Lung (tissue), 12 donors: ENCODE data around the gene PALB2. TPM values are rescaled to one million over a fixed set of nuclear protein-coding genes. Genes with fewer than 3 reads are reported as not detected.

Experiments
- ATAC-seq: fragments of 200-7000 bp; cut with Tn5 transposase; one replicate; pipeline ENCODE4 v1.9.1; 2020; ENCODE audit warnings: moderate number of reproducible peaks; ENCODE audit not compliant: insufficient read depth, low FRiP score
- DNase-seq, 3 donors: peaks; one replicate each; pipeline ENCODE4 v3.0.0-alpha.2; 2013 to 2017
- H3K27ac ChIP-seq, 2 donors: one replicate each; pipeline ENCODE4 v1.5.1; 2013; ENCODE audit warnings: mild to moderate bottlenecking in 2 of 2, moderate library complexity in 2 of 2, control low read depth in 1 of 2, inconsistent platforms in 1 of 2, low read depth in 1 of 2, low read length in 1 of 2
- H3K27me3 ChIP-seq, 3 donors: one replicate each; pipeline ENCODE4 v1.5.1; 2013; ENCODE audit warnings: low read length in 2 of 3; ENCODE audit not compliant: control insufficient read depth in 3 of 3, insufficient read depth in 3 of 3
- H3K36me3 ChIP-seq, 4 donors: one replicate each; pipeline ENCODE4 v1.5.1; 2013; ENCODE audit warnings: low read length in 4 of 4, mild to moderate bottlenecking in 1 of 4, moderate library complexity in 1 of 4; ENCODE audit not compliant: control insufficient read depth in 4 of 4, insufficient read depth in 4 of 4
- H3K4me1 ChIP-seq, 5 donors: one replicate each; pipeline ENCODE4 v1.5.1; 2013; ENCODE audit warnings: low read length in 5 of 5, mild to moderate bottlenecking in 2 of 5, moderate library complexity in 1 of 5; ENCODE audit not compliant: control insufficient read depth in 5 of 5, insufficient read depth in 5 of 5
- H3K4me3 ChIP-seq: one replicate; pipeline ENCODE4 v1.5.1; 2013; ENCODE audit warnings: mild to moderate bottlenecking, control low read depth, moderate library complexity
- H3K9ac ChIP-seq, 2 donors: one replicate each; pipeline ENCODE4 v1.5.1; 2013; ENCODE audit warnings: low read length in 2 of 2, control low read depth in 1 of 2; ENCODE audit not compliant: insufficient read depth in 1 of 2
- H3K9me3 ChIP-seq, 4 donors: one replicate each; pipeline ENCODE4 v1.5.1; 2013; ENCODE audit warnings: low read length in 3 of 4, mild to moderate bottlenecking in 1 of 4, moderate library complexity in 1 of 4; ENCODE audit not compliant: control insufficient read depth in 4 of 4, insufficient read depth in 3 of 4
- CTCF ChIP-seq: IDR thresholded peaks from 2 replicates; pipeline ENCODE4 v1.5.1; 2012; ENCODE audit warnings: mild to moderate bottlenecking; ENCODE audit errors: control extremely low read depth, extremely low read depth
- WGBS, 2 donors: extraction: QIAGEN DNeasy Blood & Tissue Kit; methylation state at CpG; one replicate each; pipeline ENCODE4 v1.1.7; 2013; 5-methylcytosine and 5-hydroxymethylcytosine counted together
- polyA plus RNA-seq, 2 donors: library from polyadenylated mRNA; stranded (reverse); fragments of 200-250 nt; gene quantifications; one replicate each; pipeline ENCODE4 v1.2.1, GENCODE V29; 2013
- total RNA-seq, 2 donors: library from RNA; depleted of rRNA in 1 of 2; stranded (reverse); fragments of >200 nt in 1 of 2; gene quantifications; one replicate each; pipeline ENCODE4 v1.2.1, GENCODE V29; 2014 to 2021
- donor health status: control.
- donor health status: control.
- donor health status: Bipolar disorder and iron deficiency.
- donor health status: healthy.
- donor health status: DM: yes; HTN: yes; CAD: no.

The PALB2 gene
- total and polyA plus RNA-seq, 4 donors: 6.3 to 12.9 (median 10.1) TPM

DNA sequence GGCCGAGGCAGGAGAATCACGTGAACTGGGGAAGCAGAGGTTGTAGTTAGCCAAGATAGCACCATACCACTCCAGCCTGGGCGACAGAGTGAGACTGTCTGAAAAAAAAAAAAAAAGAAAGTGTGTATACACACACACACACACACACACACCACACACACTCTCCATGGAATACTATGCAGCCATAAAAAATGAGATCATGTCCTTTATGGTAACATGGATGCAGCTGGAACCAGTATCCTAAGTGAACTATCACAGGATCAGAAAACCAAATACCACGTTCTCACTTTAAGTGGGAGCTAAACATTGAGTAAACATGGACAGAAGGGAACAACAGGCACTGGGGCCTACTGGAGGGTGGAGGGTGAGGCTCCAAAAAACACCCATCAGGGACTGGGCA is 61.7 kb downstream of the PALB2 start:
- H3K4me3 ChIP-seq: no peak overlapping the region
- H3K9ac ChIP-seq: no peak overlapping the region
- H3K27ac ChIP-seq: no peak overlapping the region
- H3K27me3 ChIP-seq: no peaks in the 10 kb centered on the region
- no peaks in the 10 kb centered on the region for H3K9me3 ChIP-seq
- H3K4me1 ChIP-seq: peaks cover 0 to 4% (median 0%) of the 10 kb centered on the region in 5 donors
- no peak for TF ChIP-seq CTCF
- WGBS, 2 donors: 91 to 97% methylated on average over 4 of the region's 4 CpGs
- ATAC-seq (no peak), DNase-seq (no peak)
- peaks cover 11 to 21% (median 19%) of the 10 kb centered on the region in 4 donors for H3K36me3 ChIP-seq

GRCh38 chr16:23578101-23578830 is 62.8 kb downstream of the PALB2 start:
- H3K36me3 ChIP-seq: peaks cover 12 to 24% (median 21%) of the 10 kb centered on the region in 4 donors
- H3K4me1 ChIP-seq: peaks cover 0 to 4% (median 0%) of the 10 kb centered on the region in 5 donors
- no peak overlapping the region for H3K9ac ChIP-seq
- no peaks in the 10 kb centered on the region for H3K9me3 ChIP-seq
- peak in 2 of 3 donors; percentile 66 for DNase-seq
- no peaks in the 10 kb centered on the region for H3K27me3 ChIP-seq
- no peak overlapping the region for H3K27ac ChIP-seq
- WGBS, 2 donors: 66 to 74% methylated on average over 5 of the region's 5 CpGs
- ATAC-seq: no peak
- no peak for TF ChIP-seq CTCF
- no peak overlapping the region for H3K4me3 ChIP-seq

- peaks cover 0 to 4% (median 0%) of the 10 kb centered on the region in 5 donors for H3K4me1 ChIP-seq
- H3K27me3 ChIP-seq: no peaks in the 10 kb centered on the region
- DNase-seq (no peak), ATAC-seq (no peak)
- H3K9ac ChIP-seq: no peak overlapping the region
- H3K9me3 ChIP-seq: no peaks in the 10 kb centered on the region
- H3K36me3 ChIP-seq: peaks cover 12 to 30% (median 26%) of the 10 kb centered on the region in 4 donors
- no peak overlapping the region for H3K4me3 ChIP-seq
- H3K27ac ChIP-seq: no peak overlapping the region
- no peak for TF ChIP-seq CTCF
- WGBS, 2 donors: 88 to 98% methylated on average over 2 of the region's 2 CpGs
These were observed 63.6 kb downstream of the PALB2 start for GRCh38 chr16:23577493-23577892.
